SK-N-SH treated with all-trans-retinoic acid at 6 μM for 48 hours (cell line): ENCODE data around the gene LSM10.

Experiments
- ATAC-seq: fragments of 200-7000 bp; cut with Tn5 transposase; 3 replicates; pipeline ENCODE4 v1.9.1; 2020; ENCODE audit warnings: mild to moderate bottlenecking, moderate library complexity
- ARNTL ChIP-seq: fragments of 450-650 bp; formaldehyde crosslinking; IDR thresholded peaks from 2 replicates; pipeline ENCODE4 v1.5.0; 2020; ENCODE audit warnings: low read depth, mild to moderate bottlenecking, moderate library complexity, borderline replicate concordance
- BACH2 ChIP-seq: fragments of 250-450 bp; sonication (Bioruptor Pico); IDR thresholded peaks from 2 replicates; pipeline ENCODE4 v1.9.0; 2021; ENCODE audit warnings: mild to moderate bottlenecking, borderline replicate concordance
- CSDC2 ChIP-seq: fragments of 250-450 bp; sonication (Bioruptor Pico); IDR thresholded peaks from 2 replicates; pipeline ENCODE4 v1.5.0; 2020; ENCODE audit warnings: mild to moderate bottlenecking, moderate library complexity
- GLIS3 ChIP-seq: fragments of 250-450 bp; sonication (Bioruptor Pico); IDR thresholded peaks from 2 replicates; pipeline ENCODE4 v1.5.0; 2020; ENCODE audit warnings: mild to moderate bottlenecking, moderate library complexity
- PPARA ChIP-seq: fragments of 250-450 bp; sonication (Bioruptor Pico); IDR thresholded peaks from 2 replicates; pipeline ENCODE4 v1.5.0; 2020; ENCODE audit warnings: mild to moderate bottlenecking, borderline replicate concordance
- RARB ChIP-seq: fragments of 250-450 bp; sonication (Bioruptor Pico); IDR thresholded peaks from 2 replicates; pipeline ENCODE4 v1.8.0; 2021; ENCODE audit warnings: mild to moderate bottlenecking, moderate library complexity
- TCF4 ChIP-seq: fragments of 250-450 bp; sonication (Bioruptor Pico); IDR thresholded peaks from 2 replicates; pipeline ENCODE4 v1.8.0; 2021; ENCODE audit warnings: mild to moderate bottlenecking, moderate library complexity, borderline replicate concordance
- TOX ChIP-seq: fragments of 250-450 bp; sonication (Bioruptor Pico); IDR thresholded peaks from 2 replicates; pipeline ENCODE4 v1.8.0; 2021; ENCODE audit warnings: mild to moderate bottlenecking, moderate library complexity, borderline replicate concordance
- ZC3H10 ChIP-seq: fragments of 250-450 bp; sonication (Bioruptor Pico); IDR thresholded peaks from 2 replicates; pipeline ENCODE4 v1.5.1; 2021; ENCODE audit warnings: mild to moderate bottlenecking, moderate library complexity
- ZFP3 ChIP-seq: fragments of 250-450 bp; sonication (Bioruptor Pico); IDR thresholded peaks from 2 replicates; pipeline ENCODE4 v1.5.0; 2020; ENCODE audit warnings: mild to moderate bottlenecking, moderate library complexity
- ZFP30 ChIP-seq: fragments of 450-650 bp; formaldehyde crosslinking; IDR thresholded peaks from 2 replicates; pipeline ENCODE4 v1.5.0; 2022; ENCODE audit warnings: mild to moderate bottlenecking, moderate library complexity
- ZNF565 ChIP-seq: fragments of 450-650 bp; formaldehyde crosslinking; conservative IDR thresholded peaks from 2 replicates; pipeline ENCODE4 v1.5.0; 2020; ENCODE audit warnings: low read depth, mild to moderate bottlenecking, moderate library complexity
- ZNF70 ChIP-seq: fragments of 450-650 bp; formaldehyde crosslinking; IDR thresholded peaks from 2 replicates; pipeline ENCODE4 v1.5.0; 2020; ENCODE audit warnings: mild to moderate bottlenecking, moderate library complexity
- ZNF8 ChIP-seq: fragments of 450-650 bp; formaldehyde crosslinking; IDR thresholded peaks from 2 replicates; pipeline ENCODE4 v1.5.0; 2020; ENCODE audit warnings: mild to moderate bottlenecking, moderate library complexity
- TF ChIP-seq, protein P1 (sequence below): fragments of 250-450 bp; sonication (Bioruptor Pico); IDR thresholded peaks from 2 replicates; pipeline ENCODE4 v1.8.0; 2020; ENCODE audit warnings: mild to moderate bottlenecking, moderate library complexity, borderline replicate concordance
- TF ChIP-seq, protein P2 (sequence below): fragments of 250-450 bp; sonication (Bioruptor Pico); IDR thresholded peaks from 2 replicates; pipeline ENCODE4 v1.5.1; 2021; ENCODE audit warnings: mild to moderate bottlenecking, moderate library complexity
- TF ChIP-seq, protein P3 (sequence below): fragments of 250-450 bp; sonication (Bioruptor Pico); IDR thresholded peaks from 2 replicates; pipeline ENCODE4 v1.5.1; 2020; ENCODE audit warnings: low read depth, mild to moderate bottlenecking, moderate library complexity
- TF ChIP-seq, protein P4 (sequence below): fragments of 250-450 bp; sonication (Bioruptor Pico); IDR thresholded peaks from 2 replicates; pipeline ENCODE4 v1.5.0; 2020; ENCODE audit warnings: mild to moderate bottlenecking, moderate library complexity
- TF ChIP-seq, protein P5 (sequence below): fragments of 250-450 bp; sonication (Bioruptor Pico); IDR thresholded peaks from 2 replicates; pipeline ENCODE4 v1.8.0; 2021; ENCODE audit warnings: low read depth, mild to moderate bottlenecking, moderate library complexity, borderline replicate concordance

The LSM10 gene

DNA sequence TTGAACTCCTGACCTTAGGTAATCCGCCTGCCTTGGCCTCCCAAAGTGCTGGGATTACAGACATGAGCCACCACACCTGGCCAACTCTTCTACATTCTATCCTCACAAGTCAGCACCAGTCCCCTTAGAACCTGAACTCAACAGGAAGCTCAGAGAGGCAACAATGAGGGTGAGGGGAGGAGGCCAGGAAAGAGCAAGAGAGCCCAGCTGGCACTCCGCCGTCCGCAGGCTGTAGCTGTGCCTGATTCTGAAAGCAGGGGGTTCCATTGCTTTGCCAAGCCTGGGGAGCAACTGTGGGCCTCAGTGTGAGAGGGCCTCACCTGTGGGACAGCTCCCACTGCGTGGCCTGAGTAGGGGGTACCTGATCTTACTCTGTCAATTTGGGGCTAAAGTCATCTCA, 30.6 kb downstream of the LSM10 start (continued):
- TF ChIP-seq, protein P1, sequence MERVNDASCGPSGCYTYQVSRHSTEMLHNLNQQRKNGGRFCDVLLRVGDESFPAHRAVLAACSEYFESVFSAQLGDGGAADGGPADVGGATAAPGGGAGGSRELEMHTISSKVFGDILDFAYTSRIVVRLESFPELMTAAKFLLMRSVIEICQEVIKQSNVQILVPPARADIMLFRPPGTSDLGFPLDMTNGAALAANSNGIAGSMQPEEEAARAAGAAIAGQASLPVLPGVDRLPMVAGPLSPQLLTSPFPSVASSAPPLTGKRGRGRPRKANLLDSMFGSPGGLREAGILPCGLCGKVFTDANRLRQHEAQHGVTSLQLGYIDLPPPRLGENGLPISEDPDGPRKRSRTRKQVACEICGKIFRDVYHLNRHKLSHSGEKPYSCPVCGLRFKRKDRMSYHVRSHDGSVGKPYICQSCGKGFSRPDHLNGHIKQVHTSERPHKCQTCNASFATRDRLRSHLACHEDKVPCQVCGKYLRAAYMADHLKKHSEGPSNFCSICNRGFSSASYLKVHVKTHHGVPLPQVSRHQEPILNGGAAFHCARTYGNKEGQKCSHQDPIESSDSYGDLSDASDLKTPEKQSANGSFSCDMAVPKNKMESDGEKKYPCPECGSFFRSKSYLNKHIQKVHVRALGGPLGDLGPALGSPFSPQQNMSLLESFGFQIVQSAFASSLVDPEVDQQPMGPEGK (CRISPR knock-in tag), result no peak
- no peak for TF ChIP-seq ARNTL (CRISPR knock-in tag)
- TF ChIP-seq, protein P2, sequence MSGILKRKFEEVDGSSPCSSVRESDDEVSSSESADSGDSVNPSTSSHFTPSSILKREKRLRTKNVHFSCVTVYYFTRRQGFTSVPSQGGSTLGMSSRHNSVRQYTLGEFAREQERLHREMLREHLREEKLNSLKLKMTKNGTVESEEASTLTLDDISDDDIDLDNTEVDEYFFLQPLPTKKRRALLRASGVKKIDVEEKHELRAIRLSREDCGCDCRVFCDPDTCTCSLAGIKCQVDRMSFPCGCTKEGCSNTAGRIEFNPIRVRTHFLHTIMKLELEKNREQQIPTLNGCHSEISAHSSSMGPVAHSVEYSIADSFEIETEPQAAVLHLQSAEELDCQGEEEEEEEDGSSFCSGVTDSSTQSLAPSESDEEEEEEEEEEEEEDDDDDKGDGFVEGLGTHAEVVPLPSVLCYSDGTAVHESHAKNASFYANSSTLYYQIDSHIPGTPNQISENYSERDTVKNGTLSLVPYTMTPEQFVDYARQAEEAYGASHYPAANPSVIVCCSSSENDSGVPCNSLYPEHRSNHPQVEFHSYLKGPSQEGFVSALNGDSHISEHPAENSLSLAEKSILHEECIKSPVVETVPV, result no peak
- no peak for TF ChIP-seq TCF4 (CRISPR knock-in tag)
- TF ChIP-seq ZNF565, result no peak
- no peak for TF ChIP-seq ZNF8
- no peak for TF ChIP-seq ZFP3
- no peak for TF ChIP-seq ZNF70

DNA sequence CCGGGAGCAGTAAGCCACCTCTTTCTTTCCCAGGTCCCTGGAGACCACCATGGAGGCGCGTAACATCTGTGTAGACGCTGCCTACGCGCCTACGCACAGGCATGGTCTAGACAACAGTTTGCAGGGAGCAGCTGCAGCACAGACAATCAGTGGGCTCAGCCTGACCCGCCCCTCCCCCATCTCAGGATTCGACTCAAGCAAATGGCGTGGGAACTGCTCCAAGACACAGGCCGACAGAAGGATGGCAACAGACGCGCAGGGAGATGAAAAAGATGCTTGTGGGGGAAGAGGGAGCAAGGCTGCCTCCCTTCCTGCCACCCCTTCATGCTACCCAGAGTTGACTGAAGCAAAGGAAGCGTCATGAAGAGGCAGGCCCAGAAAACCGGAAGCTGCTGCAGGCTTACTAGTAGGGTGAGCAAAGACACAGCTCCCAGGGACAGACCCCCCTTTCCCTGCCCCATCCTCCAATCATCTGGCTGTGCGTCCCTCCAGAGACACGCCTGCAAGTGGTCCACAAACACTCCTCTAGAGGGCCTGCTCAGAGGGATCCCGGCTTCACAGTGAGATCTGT, 31.5 kb downstream of the LSM10 start:
- peak; percentile 55 for ATAC-seq
- TF ChIP-seq, protein P1 (CRISPR knock-in tag), result no peak
- TF ChIP-seq, protein P2, result no peak
- TF ChIP-seq BACH2 (CRISPR knock-in tag) (no peak), ZFP30 (CRISPR knock-in tag) (no peak), TCF4 (CRISPR knock-in tag) (0 out of 2 replicates have a peak, but pooled peaks have one; percentile 13)

DNA sequence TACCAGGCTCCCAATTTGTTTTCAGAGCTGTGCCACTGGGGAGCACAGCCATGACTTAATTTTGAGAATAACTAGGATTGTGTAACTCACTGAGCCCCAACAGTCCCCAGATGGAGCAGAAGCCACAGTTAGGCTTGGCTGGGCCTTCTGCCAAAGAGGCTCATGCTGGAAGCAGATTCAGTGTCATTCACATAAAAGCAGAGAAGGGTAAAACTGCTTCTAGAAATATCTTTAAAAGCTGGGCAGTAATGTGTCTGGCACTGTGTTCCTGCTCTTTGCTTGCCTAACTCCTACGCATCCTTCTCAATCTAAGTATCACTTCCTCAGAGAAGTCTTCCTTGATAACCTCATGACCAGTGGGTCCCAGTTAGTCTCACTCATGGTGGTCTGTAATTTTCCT, 32.3 kb downstream of the LSM10 start:
- ATAC-seq, result peak; percentile 17; the same call in 2 of the 3 replicates
- TF ChIP-seq BACH2 (CRISPR knock-in tag) (no peak), ZFP3 (peak; percentile 99)

DNA sequence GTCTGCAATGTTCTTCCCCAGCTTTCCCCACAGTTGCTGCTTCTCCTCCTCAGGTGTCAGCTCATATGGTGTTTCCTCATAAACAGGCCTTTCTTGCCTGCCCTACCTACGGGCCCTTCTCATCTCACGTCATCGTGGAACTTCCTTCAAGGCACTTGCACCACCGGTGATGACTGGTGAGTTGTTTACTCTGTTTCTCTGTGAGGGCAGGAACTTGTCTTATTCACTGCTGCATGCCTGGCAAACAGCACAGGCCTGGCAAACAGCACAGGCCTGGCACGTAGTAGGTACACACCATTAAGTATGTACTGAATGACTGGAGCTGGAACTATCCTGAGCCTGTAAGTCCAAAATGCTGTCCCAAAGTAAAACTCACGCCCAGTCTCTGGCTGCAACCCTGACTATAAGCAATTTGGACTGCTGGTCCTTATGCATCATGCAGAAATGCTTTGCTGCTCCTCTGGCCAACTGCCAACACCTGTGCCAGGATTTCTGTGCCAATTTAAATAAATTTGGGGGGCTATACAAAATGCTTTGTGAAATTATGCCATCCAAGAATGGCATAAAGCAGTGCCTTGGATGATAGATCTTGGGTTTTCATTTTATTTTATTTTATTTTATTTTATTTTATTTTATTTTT, 37.7 kb downstream of the LSM10 start:
- no peak for ATAC-seq
- no peak for TF ChIP-seq TOX (CRISPR knock-in tag)
- no peak for TF ChIP-seq PPARA
- TF ChIP-seq GLIS3 (CRISPR knock-in tag), result no peak
- no peak for TF ChIP-seq BACH2 (CRISPR knock-in tag)
- no peak for TF ChIP-seq ZNF8
- TF ChIP-seq, protein P3, sequence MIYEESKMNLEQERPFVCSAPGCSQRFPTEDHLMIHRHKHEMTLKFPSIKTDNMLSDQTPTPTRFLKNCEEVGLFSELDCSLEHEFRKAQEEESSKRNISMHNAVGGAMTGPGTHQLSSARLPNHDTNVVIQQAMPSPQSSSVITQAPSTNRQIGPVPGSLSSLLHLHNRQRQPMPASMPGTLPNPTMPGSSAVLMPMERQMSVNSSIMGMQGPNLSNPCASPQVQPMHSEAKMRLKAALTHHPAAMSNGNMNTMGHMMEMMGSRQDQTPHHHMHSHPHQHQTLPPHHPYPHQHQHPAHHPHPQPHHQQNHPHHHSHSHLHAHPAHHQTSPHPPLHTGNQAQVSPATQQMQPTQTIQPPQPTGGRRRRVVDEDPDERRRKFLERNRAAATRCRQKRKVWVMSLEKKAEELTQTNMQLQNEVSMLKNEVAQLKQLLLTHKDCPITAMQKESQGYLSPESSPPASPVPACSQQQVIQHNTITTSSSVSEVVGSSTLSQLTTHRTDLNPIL (CRISPR knock-in tag), result no peak
- TF ChIP-seq, protein P4, sequence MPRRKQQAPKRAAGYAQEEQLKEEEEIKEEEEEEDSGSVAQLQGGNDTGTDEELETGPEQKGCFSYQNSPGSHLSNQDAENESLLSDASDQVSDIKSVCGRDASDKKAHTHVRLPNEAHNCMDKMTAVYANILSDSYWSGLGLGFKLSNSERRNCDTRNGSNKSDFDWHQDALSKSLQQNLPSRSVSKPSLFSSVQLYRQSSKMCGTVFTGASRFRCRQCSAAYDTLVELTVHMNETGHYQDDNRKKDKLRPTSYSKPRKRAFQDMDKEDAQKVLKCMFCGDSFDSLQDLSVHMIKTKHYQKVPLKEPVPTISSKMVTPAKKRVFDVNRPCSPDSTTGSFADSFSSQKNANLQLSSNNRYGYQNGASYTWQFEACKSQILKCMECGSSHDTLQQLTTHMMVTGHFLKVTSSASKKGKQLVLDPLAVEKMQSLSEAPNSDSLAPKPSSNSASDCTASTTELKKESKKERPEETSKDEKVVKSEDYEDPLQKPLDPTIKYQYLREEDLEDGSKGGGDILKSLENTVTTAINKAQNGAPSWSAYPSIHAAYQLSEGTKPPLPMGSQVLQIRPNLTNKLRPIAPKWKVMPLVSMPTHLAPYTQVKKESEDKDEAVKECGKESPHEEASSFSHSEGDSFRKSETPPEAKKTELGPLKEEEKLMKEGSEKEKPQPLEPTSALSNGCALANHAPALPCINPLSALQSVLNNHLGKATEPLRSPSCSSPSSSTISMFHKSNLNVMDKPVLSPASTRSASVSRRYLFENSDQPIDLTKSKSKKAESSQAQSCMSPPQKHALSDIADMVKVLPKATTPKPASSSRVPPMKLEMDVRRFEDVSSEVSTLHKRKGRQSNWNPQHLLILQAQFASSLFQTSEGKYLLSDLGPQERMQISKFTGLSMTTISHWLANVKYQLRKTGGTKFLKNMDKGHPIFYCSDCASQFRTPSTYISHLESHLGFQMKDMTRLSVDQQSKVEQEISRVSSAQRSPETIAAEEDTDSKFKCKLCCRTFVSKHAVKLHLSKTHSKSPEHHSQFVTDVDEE, result no peak
- TF ChIP-seq, protein P5, sequence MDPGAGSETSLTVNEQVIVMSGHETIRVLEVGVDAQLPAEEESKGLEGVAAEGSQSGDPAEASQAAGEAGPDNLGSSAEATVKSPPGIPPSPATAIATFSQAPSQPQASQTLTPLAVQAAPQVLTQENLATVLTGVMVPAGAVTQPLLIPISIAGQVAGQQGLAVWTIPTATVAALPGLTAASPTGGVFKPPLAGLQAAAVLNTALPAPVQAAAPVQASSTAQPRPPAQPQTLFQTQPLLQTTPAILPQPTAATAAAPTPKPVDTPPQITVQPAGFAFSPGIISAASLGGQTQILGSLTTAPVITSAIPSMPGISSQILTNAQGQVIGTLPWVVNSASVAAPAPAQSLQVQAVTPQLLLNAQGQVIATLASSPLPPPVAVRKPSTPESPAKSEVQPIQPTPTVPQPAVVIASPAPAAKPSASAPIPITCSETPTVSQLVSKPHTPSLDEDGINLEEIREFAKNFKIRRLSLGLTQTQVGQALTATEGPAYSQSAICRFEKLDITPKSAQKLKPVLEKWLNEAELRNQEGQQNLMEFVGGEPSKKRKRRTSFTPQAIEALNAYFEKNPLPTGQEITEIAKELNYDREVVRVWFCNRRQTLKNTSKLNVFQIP (CRISPR knock-in tag), result no peak
- no peak for TF ChIP-seq TCF4 (CRISPR knock-in tag)
- no peak for TF ChIP-seq ZC3H10 (CRISPR knock-in tag)
- TF ChIP-seq, protein P1 (CRISPR knock-in tag), result no peak
- no peak for TF ChIP-seq ZNF565
- no peak for TF ChIP-seq CSDC2 (CRISPR knock-in tag)
- TF ChIP-seq RARB (CRISPR knock-in tag), result no peak
- TF ChIP-seq ZFP3, result no peak
- no peak for TF ChIP-seq ZNF70
